ENCODE measurements around the gene RAB42. TPM values are rescaled to one million over a fixed set of nuclear protein-coding genes. Genes with fewer than 3 reads are reported as not detected.

Gene RAB42
- total and polyA plus RNA-seq, 10 of the 15 experiments (the other 5 are each of a cell fraction or from before 2014, with no cell fraction given), result 0.16 to 4.5 (median 0.49) TPM

DNA sequence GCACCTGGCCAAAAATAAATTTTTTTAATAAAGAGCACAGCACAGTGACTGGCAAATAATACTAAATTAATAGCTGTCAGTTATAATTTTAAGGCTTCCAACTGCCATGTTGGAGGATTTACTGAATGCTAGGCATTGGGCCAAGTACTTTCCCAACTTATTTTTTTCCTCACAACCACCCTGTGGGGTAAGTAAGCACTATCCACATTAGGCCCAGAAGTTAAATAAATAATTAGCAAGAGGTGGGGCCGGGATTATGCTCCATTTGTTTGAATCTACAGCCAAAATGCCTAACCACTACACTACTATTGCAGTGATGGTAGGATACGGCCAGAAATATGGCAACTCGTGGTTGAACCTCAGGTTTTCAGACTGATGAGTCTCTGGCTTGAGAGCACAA is 43.7 kb upstream of the RAB42 start:
- Histone ChIP-seq H3K27me3 (replicated peaks in 1 of 2; ENCODE audit: control insufficient read depth in 2 of 2, insufficient read depth in 2 of 2, low read length in 1 of 2) (no peaks in the 10 kb centered on the region), H3K36me3 (ENCODE audit: control insufficient read depth in 2 of 2, insufficient read depth in 2 of 2, low read length in 1 of 2) (no peaks in the 10 kb centered on the region), H3K9me3 (replicated peaks; ENCODE audit: control insufficient read depth, insufficient read depth, low read length) (no peaks in the 10 kb centered on the region), H2AFZ (ENCODE audit: control insufficient read depth, low read depth, low read length) (no peak overlapping the region), H3K9ac (ENCODE audit: control insufficient read depth, insufficient read depth, low read length) (no peak overlapping the region), H3K4me3 (no peak overlapping the region), H3K4me1 (ENCODE audit: control insufficient read depth, insufficient read depth, low read length) (no peaks in the 10 kb centered on the region; the same call in 1 of the 2 replicates), H3K79me2 (ENCODE audit: control insufficient read depth, insufficient read depth, low read length) (peaks cover 4% of the 10 kb centered on the region), H4K20me1 (ENCODE audit: control insufficient read depth, insufficient read depth) (no peaks in the 10 kb centered on the region), H3K4me2 (ENCODE audit: control insufficient read depth, insufficient read depth) (no peak overlapping the region), H3K27ac (ENCODE audit: control insufficient read depth, insufficient read depth) (no peak overlapping the region)
- in situ Hi-C loops (cut with MboI), result no loop called here
- ChIA-PET RAD21 (ENCODE audit: unreplicated experiment) (no interaction called here), SMC1A (ENCODE audit: uncharacterized antibody, unreplicated experiment) (no interaction called here), CTCF (interaction anchor here (1.0 kb wide), 1 partner anchor 54 kb away, joined by 4 read pairs; no protein-coding TSS in a partner anchor), POLR2A (no interaction called here)
- 30% methylated on average over 3 of the region's 3 CpGs for WGBS (ENCODE audit: insufficient coverage, insufficient replicate concordance, low lambda C conversion rate, missing lambda C conversion rate)
- intact Hi-C loops (cut with micrococcal nuclease; ENCODE audit: unreplicated experiment), result no loop called here
- no TSS peak for BruUV-seq (replicated peaks)
- DNase-seq (ENCODE audit: low read depth, low spot score) (no peak), FAIRE-seq (no peak), ATAC-seq (no peak)
- TF ChIP-seq, protein P1, sequence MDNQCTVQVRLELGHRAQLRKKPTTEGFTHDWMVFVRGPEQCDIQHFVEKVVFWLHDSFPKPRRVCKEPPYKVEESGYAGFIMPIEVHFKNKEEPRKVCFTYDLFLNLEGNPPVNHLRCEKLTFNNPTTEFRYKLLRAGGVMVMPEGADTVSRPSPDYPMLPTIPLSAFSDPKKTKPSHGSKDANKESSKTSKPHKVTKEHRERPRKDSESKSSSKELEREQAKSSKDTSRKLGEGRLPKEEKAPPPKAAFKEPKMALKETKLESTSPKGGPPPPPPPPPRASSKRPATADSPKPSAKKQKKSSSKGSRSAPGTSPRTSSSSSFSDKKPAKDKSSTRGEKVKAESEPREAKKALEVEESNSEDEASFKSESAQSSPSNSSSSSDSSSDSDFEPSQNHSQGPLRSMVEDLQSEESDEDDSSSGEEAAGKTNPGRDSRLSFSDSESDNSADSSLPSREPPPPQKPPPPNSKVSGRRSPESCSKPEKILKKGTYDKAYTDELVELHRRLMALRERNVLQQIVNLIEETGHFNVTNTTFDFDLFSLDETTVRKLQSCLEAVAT (IDR thresholded peaks at IDR 0.05), result no peak
- no peak for TF ChIP-seq KLF5 (IDR thresholded peaks at IDR 0.05; ENCODE audit: partially characterized antibody)
- TF ChIP-seq HDAC2 (IDR thresholded peaks at IDR 0.05), result no peak
- no peak for TF ChIP-seq E2F8 (IDR thresholded peaks at IDR 0.05; ENCODE audit: low read depth, partially characterized antibody)
- TF ChIP-seq MYB (IDR thresholded peaks at IDR 0.05; ENCODE audit: borderline replicate concordance, low read depth, low read length), result no peak
- no peak for TF ChIP-seq CHD1 (IDR thresholded peaks at IDR 0.05; ENCODE audit: low read depth, low read length)
- TF ChIP-seq ZNF384 (IDR thresholded peaks at IDR 0.05; ENCODE audit: borderline replicate concordance, low read depth, low read length), result no peak
- TF ChIP-seq ZNF24 (IDR thresholded peaks at IDR 0.05), result no peak
- no peak for TF ChIP-seq SMAD5 (IDR thresholded peaks at IDR 0.05; ENCODE audit: low read depth)
- TF ChIP-seq SREBF1 (IDR thresholded peaks at IDR 0.05; ENCODE audit: low read length), result no peak
- no peak for TF ChIP-seq POLR2A (IDR thresholded peaks at IDR 0.05; ENCODE audit: low read depth, low read length)
- TF ChIP-seq ZNF622 (IDR thresholded peaks at IDR 0.05), result no peak
- TF ChIP-seq NBN (IDR thresholded peaks at IDR 0.05), result no peak
- TF ChIP-seq KDM1A (IDR thresholded peaks at IDR 0.05; ENCODE audit: borderline replicate concordance), result no peak
- TF ChIP-seq HSF1 (IDR thresholded peaks at IDR 0.05; ENCODE audit: low read depth, low read length), result no peak
- TF ChIP-seq BMI1 (IDR thresholded peaks at IDR 0.05; ENCODE audit: borderline replicate concordance), result no peak
- TF ChIP-seq NFYB (IDR thresholded peaks at IDR 0.05; ENCODE audit: insufficient read depth, low read depth, low read length), result no peak
- no peak for TF ChIP-seq ETV6 (conservative IDR thresholded peaks at IDR 0.05 in 1 of 2, IDR thresholded peaks at IDR 0.05 in 1 of 2; ENCODE audit: borderline replicate concordance in 1 of 2, low read depth in 1 of 2)
- TF ChIP-seq POLR2AphosphoS5 (IDR thresholded peaks at IDR 0.05; ENCODE audit: low read length), result no peak
- no peak for TF ChIP-seq CHD4 (IDR thresholded peaks at IDR 0.05)

All from GM12878 (cell line).